HG03575 (cell line): ENCODE results near the gene C2.
"Not testable (repeated sequence)": the region's sequence is repeated elsewhere in the genome, so short reads cannot be mapped to it uniquely, and the experiment has no call there.

Source experiments
- ATAC-seq: cut with Tn5 transposase; IDR thresholded peaks from one replicate; pipeline ENCODE4 v1.9.1; 2021; ENCODE audit not compliant: unreplicated experiment, insufficient number of reproducible peaks, low FRiP score; ENCODE audit errors: extremely low read depth

The C2 gene

DNA sequence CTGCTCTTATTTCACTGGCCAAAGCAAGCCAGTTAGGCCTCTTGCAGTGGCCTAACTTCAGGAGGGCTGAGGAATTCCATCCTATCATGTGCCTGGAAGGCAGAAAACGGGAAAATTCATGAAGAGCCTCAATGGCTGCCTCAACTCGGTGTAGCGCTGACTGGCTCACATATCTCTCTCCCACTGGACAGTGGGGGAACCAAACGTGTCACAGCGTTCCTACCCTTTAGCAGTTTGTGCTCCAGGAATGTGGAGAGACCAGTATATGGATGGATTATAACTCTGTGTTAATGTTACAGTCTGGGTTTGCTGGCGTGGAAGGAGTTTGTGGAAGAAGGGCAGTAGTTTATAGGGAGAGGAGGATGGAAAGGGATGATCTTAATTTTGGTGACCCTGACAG is 11.8 kb upstream of the C2 start:
- ATAC-seq, result no peak

DNA sequence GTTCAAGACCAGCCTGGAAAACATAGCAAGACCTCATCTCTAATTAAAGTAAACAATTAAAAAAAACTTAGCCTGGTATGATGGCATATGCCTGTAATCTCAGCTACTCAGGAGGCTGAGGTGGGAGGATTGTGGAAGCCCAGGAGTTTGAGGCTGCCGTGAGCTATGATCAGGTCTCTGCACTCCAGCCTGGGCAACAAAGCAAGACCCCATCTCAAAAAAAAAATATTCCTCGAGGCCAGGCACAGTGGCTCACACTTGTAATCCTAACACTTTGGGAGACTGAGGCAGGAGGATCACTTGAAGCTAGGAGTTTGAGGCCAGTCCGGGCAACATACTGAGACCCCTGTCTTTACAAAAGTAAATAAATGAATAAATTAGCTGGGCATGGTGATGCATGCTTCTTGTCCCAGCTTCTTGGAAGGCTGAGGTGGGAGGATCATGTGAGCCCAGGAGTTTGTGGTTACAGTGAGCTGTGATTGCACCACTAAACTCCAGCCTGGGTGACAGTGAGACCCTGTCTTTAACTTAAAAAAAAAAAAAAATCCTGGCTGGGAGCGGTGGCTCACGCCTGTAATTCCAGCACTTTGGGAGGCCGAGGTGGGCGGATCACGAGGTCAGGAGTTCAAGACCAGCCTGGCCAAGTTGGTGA is 9.3 kb upstream of the C2 start:
- ATAC-seq, result no peak

DNA sequence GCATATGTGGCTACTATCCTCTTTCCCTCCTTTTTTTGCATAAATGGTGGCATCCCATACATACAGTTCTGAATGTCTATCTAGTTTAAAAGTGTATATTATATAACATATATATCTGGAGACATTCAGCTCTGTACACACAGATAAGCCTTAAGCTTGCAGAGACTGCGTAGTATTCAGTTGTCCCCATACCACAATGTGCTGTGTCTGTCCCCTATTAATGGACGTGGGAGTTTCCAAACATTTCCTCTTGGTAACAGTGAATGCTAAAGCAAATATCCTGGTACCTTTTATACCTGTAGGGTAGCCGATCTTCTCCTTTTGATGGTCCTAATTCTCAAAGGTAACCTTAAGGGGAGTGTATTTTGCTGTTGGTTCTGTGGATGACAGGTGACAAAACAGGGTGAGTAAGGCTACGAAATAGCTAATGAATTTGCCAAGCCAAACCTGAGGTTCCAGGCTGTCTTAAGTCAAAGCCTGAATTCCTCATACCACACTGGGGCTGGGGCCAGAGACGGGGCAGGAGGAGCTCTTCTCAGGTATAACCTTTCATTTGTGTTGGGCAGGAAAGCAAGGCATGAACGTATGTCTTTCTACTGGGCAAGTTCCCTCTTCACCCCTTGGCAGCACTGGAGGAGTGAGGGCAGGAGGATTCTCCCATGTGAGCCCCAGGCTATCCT is 7.8 kb upstream of the C2 start:
- ATAC-seq, result no peak

- no peak for ATAC-seq
Measured at GRCh38 chr6:31920811-31921210, 6.7 kb upstream of the C2 start.

DNA sequence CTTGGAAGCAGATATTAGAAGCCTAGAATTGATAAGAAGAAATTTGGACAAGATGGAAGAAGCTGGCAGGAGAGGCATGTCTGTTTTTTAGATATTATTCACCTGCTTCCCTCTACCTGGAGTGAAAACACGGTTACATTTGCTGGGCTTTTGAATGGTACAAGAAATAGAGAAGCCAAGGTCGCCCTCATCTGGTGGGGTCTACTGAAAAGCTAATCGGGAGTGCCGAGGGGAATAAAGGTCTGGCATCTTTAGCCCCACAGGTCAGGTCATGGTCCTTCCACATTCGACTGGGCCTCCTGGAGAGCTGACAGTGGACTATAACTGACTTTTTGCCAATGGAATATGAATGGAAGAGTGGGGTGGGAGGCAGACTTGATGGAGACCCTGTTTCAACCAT is 4.6 kb upstream of the C2 start:
- no peak for ATAC-seq

GRCh38 chr6:31927863-31928671 is 550 bp downstream of the C2 start:
- no peak for ATAC-seq

DNA sequence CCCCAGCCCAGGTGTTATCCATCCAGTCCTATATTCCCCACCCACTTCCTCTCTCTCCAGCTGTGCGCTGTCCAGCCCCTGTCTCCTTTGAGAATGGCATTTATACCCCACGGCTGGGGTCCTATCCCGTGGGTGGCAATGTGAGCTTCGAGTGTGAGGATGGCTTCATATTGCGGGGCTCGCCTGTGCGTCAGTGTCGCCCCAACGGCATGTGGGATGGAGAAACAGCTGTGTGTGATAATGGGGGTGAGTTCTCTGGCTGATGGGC is 1.1 kb downstream of the C2 start:
- ATAC-seq, result no peak

DNA sequence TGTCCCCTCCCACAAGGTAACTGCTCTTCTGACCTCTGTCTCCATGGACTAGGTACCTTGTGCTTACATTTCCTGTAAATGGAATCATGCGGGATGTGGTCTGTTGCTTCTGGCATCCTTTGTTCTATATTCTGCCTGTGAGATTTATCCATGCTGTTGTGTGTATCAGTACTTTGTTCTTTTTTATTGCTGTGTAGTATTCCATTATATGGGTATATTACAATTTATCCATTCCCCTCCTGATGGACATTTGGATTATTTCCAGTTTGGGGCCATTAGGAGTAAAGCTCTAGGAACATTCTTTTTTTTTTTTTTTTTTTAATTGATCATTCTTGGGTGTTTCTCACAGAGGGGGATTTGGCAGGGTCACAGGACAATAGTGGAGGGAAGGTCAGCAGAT is 3.4 kb downstream of the C2 start:
- ATAC-seq, result no peak

DNA sequence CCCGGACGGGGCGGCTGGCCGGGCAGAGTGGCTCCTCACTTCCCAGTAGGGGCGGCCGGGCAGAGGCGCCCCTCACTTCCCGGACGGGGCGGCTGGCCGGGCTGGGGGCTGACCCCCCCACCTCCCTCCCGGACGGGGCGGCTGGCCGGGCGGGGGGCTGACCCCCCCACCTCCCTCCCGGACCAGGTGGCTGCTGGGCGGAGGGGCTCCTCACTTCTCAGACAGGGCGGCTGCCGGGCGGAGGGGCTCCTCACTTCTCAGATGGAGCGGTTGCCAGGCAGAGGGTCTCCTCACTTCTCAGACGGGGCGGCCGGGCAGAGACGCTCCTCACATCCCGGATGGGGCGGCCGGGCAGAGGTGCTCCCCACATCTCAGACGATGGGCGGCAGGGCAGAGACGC is 4.6 kb downstream of the C2 start:
- ATAC-seq, result not testable (repeated sequence)

- ATAC-seq, result no peak
Measured at GRCh38 chr6:31933537-31933936, 6.0 kb downstream of the C2 start.

GRCh38 chr6:31935021-31935420 is 7.5 kb downstream of the C2 start:
- ATAC-seq, result no peak

DNA sequence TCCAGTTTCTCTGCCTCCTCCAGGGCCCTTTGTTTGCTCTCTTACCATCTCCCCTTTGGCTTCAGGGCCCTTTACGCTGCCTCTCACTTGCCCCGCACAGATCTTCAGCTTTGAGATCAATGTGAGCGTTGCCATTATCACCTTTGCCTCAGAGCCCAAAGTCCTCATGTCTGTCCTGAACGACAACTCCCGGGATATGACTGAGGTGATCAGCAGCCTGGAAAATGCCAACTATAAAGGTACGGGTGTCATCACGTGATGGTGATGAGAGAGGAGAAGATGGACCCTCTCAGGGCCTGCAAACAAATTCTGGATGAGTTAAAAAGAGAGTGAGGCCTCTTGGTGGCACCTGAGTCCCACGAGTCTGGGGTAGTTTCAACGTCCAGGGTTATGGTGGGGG is 8.3 kb downstream of the C2 start:
- no peak for ATAC-seq

DNA sequence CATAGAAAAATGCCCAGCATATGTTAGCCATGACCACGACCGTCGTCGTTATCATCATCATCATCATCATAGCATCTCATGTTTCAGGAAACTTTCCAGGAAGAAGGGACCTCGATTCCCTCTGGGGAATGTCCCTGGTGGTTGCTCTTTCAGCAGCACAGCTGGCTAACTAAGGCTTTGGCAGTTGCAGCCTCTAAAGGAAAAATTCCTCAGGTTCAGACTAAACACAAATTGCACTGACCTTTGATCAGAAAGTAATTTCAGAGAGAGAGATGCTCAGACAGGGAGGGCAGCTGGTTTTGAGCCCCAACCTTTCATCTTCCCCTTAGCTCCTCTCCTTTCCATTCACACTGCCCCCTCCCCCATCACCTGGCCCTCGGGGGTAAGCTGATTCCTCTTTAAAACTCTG is 12.7 kb downstream of the C2 start:
- no peak for ATAC-seq

GRCh38 chr6:31943742-31944141 is 16.2 kb downstream of the C2 start:
- ATAC-seq, result no peak

DNA sequence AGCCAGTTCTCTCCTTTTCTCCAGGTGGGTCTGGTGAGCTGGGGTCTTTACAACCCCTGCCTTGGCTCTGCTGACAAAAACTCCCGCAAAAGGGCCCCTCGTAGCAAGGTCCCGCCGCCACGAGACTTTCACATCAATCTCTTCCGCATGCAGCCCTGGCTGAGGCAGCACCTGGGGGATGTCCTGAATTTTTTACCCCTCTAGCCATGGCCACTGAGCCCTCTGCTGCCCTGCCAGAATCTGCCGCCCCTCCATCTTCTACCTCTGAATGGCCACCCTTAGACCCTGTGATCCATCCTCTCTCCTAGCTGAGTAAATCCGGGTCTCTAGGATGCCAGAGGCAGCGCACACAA is 17.6 kb downstream of the C2 start:
- ATAC-seq, result no peak

DNA sequence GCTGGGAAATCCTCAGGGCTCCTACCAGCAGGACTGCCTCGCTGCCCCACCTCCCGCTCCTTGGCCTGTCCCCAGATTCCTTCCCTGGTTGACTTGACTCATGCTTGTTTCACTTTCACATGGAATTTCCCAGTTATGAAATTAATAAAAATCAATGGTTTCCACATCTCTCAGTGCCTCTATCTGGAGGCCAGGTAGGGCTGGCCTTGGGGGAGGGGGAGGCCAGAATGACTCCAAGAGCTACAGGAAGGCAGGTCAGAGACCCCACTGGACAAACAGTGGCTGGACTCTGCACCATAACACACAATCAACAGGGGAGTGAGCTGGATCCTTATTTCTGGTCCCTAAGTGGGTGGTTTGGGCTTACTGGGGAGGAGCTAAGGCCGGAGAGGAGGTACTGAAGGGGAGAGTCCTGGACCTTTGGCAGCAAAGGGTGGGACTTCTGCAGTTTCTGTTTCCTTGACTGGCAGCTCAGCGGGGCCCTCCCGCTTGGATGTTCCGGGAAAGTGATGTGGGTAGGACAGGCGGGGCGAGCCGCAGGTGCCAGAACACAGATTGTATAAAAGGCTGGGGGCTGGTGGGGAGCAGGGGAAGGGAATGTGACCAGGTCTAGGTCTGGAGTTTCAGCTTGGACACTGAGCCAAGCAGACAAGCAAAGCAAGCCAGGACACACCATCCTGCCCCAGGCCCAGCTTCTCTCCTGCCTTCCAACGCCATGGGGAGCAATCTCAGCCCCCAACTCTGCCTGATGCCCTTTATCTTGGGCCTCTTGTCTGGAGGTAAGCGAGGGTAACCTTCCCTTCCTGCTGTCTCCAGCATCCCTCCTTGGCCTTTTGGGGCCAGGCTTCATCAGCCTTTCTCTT is 18.2 kb downstream of the C2 start, which contains the start of gene CFB:
Gene CFB (plus strand): TSS at position 589 of the 863 bp plus-strand sequence. CDS start 127 bp downstream, at position 716.
- ATAC-seq, result no peak

DNA sequence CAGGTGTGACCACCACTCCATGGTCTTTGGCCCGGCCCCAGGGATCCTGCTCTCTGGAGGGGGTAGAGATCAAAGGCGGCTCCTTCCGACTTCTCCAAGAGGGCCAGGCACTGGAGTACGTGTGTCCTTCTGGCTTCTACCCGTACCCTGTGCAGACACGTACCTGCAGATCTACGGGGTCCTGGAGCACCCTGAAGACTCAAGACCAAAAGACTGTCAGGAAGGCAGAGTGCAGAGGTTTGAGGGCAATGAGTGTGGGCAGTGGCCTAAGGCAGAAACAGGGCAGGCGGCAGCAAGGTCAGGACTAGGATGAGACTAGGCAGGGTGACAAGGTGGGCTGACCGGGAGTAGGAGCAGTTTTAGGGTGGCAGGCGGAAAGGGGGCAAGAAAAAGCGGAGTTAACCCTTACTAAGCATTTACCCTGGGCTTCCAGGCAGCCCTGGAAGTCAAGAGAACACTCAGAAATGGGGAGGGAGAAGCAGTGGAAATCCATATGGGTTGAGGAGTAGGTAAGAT is 18.9 kb downstream of the C2 start:
- no peak for ATAC-seq

DNA sequence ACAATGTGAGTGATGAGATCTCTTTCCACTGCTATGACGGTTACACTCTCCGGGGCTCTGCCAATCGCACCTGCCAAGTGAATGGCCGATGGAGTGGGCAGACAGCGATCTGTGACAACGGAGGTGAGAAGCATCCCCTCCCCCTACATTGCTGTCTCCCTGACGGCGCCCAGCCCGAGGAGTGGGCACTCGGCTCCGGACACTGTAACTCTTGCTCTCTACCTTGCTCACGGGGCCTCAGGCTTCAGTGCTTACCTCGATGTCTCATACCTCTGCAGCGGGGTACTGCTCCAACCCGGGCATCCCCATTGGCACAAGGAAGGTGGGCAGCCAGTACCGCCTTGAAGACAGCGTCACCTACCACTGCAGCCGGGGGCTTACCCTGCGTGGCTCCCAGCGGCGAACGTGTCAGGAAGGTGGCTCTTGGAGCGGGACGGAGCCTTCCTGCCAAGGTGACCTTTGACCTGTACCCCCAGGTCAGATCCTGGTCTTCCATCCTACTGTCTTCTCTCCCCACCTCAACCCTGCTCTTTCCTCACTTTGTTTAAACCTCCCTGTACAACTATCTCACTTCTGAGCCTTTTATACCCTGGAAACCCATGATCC is 19.7 kb downstream of the C2 start:
- ATAC-seq, result no peak

GRCh38 chr6:31947864-31948263 is 20.3 kb downstream of the C2 start:
- no peak for ATAC-seq
